HG03095 (cell line): ENCODE results near the gene SEMA4G.
A peak's percentile ranks its signal among the peaks of the same experiment; 100 is the strongest.

Experiments
- ATAC-seq: cut with Tn5 transposase; IDR thresholded peaks from one replicate; pipeline ENCODE4 v1.9.1; 2021; ENCODE audit warnings: moderate library complexity; ENCODE audit not compliant: unreplicated experiment

SEMA4G gene

GRCh38 chr10:101005869-101006567 is 36.7 kb downstream of the SEMA4G start:
- ATAC-seq: no peak

- ATAC-seq: no peak
Observed at GRCh38 chr10:101006593-101007098, 37.3 kb downstream of the SEMA4G start.

GRCh38 chr10:101007099-101007711 is 37.9 kb downstream of the SEMA4G start:
- ATAC-seq: no peak

- no peak for ATAC-seq
Observed at GRCh38 chr10:101007915-101008822, 38.9 kb downstream of the SEMA4G start.

- ATAC-seq: no peak
Observed at GRCh38 chr10:101008823-101009423, 39.6 kb downstream of the SEMA4G start.

- ATAC-seq: no peak
Observed at GRCh38 chr10:101010329-101010728, 41.0 kb downstream of the SEMA4G start.

- no peak for ATAC-seq
Observed at GRCh38 chr10:101011517-101012423, 42.5 kb downstream of the SEMA4G start.

GRCh38 chr10:101012525-101013364 is 43.4 kb downstream of the SEMA4G start:
- peak; percentile 80 for ATAC-seq

- no peak for ATAC-seq
Observed at GRCh38 chr10:101013365-101013825, 44.1 kb downstream of the SEMA4G start.

- ATAC-seq: no peak
Observed at GRCh38 chr10:101014230-101014884, 45.1 kb downstream of the SEMA4G start.

- no peak for ATAC-seq
Observed at GRCh38 chr10:101014966-101015581, 45.8 kb downstream of the SEMA4G start.

GRCh38 chr10:101015582-101015973 is 46.3 kb downstream of the SEMA4G start:
- ATAC-seq: no peak

GRCh38 chr10:101016814-101017213 is 47.5 kb downstream of the SEMA4G start:
- ATAC-seq: no peak

- no peak for ATAC-seq
Observed at GRCh38 chr10:101018118-101018599, 48.9 kb downstream of the SEMA4G start.

GRCh38 chr10:101018600-101019439 is 49.5 kb downstream of the SEMA4G start:
- ATAC-seq: no peak
